Omental fat pad (tissue), 4 donors: Measurements from ENCODE around the gene SH3RF1. TPM values are rescaled to one million over a fixed set of nuclear protein-coding genes. Genes with fewer than 3 reads are reported as not detected.
"Not testable (repeated sequence)": the region's sequence is repeated elsewhere in the genome, so short reads cannot be mapped to it uniquely, and the experiment has no call there.

Experiments
- ATAC-seq: fragments of 150-250 bp; one replicate; pipeline ENCODE4 v1.9.1; 2016; ENCODE audit warnings: mild to moderate bottlenecking, moderate library complexity; ENCODE audit not compliant: low FRiP score
- DNase-seq: peaks from one replicate; pipeline ENCODE4 v3.0.0-alpha.2; 2019; ENCODE audit warnings: low spot score
- total RNA-seq, 4 donors: library from RNA; depleted of rRNA; stranded (reverse); fragments of >200 nt; gene quantifications; one replicate each; pipeline ENCODE4 v1.1.0, GENCODE V29; 2016
- TF ChIP-seq, protein P1 (sequence below), 3 donors: fragments of 450-650 bp; IDR thresholded peaks; one replicate each; pipeline ENCODE4 v1.5.1; 2016 to 2017; ENCODE audit warnings: antibody characterized with exemption in 3 of 3, mild to moderate bottlenecking in 3 of 3, moderate library complexity in 2 of 3

Gene SH3RF1
- total RNA-seq, 4 donors from 2014 or later: 15.9 to 28.5 (median 23.5) TPM

DNA sequence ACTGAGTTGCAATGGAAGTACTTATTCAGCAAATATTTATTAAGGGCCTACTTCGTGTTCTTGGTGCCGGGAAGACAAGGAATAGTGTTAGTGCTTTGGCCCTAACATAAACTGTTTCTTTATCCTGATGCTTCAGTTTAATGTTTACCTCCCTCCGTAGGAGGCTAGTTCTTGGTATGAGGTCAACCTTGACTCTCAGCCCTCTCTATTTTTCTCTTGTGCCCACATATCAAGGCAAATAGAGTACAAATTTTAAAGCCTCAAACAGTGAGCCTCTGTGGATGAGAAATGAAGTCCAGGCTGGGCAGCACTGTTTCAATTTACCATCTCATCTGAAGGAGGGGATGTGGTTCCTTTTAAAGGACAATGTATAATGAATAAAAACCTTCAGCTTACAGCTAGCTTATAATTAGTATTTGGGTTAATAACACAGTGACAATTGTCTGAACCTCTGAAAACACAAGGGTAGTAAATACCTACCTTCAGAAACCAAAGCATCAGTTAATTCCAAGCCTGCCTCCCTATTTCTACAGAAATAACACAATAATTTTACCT lies 68.5 kb downstream of the SH3RF1 start:
- TF ChIP-seq, protein P1, sequence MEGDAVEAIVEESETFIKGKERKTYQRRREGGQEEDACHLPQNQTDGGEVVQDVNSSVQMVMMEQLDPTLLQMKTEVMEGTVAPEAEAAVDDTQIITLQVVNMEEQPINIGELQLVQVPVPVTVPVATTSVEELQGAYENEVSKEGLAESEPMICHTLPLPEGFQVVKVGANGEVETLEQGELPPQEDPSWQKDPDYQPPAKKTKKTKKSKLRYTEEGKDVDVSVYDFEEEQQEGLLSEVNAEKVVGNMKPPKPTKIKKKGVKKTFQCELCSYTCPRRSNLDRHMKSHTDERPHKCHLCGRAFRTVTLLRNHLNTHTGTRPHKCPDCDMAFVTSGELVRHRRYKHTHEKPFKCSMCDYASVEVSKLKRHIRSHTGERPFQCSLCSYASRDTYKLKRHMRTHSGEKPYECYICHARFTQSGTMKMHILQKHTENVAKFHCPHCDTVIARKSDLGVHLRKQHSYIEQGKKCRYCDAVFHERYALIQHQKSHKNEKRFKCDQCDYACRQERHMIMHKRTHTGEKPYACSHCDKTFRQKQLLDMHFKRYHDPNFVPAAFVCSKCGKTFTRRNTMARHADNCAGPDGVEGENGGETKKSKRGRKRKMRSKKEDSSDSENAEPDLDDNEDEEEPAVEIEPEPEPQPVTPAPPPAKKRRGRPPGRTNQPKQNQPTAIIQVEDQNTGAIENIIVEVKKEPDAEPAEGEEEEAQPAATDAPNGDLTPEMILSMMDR (IDR thresholded peaks at IDR 0.05): no peak
- DNase-seq: no peak
- ATAC-seq: no peak

GRCh38 chr4:169201222-169202144 lies 69.3 kb downstream of the SH3RF1 start:
- TF ChIP-seq, protein P1 (IDR thresholded peaks at IDR 0.05): no peak
- ATAC-seq: no peak

GRCh38 chr4:169200361-169201030 lies 70.3 kb downstream of the SH3RF1 start:
- TF ChIP-seq, protein P1 (IDR thresholded peaks at IDR 0.05): no peak
- DNase-seq (no peak), ATAC-seq (no peak)

More at GRCh38 chr4:169201222-169202144, 69.3 kb downstream of the SH3RF1 start:
- no peak for DNase-seq

- DNase-seq (no peak), ATAC-seq (no peak)
- TF ChIP-seq, protein P1 (IDR thresholded peaks at IDR 0.05): no peak
These were observed 71.6 kb downstream of the SH3RF1 start for GRCh38 chr4:169199184-169199583.

GRCh38 chr4:169198167-169198566 lies 72.6 kb downstream of the SH3RF1 start:
- DNase-seq (no peak), ATAC-seq (no peak)
- TF ChIP-seq, protein P1 (IDR thresholded peaks at IDR 0.05): no peak

DNA sequence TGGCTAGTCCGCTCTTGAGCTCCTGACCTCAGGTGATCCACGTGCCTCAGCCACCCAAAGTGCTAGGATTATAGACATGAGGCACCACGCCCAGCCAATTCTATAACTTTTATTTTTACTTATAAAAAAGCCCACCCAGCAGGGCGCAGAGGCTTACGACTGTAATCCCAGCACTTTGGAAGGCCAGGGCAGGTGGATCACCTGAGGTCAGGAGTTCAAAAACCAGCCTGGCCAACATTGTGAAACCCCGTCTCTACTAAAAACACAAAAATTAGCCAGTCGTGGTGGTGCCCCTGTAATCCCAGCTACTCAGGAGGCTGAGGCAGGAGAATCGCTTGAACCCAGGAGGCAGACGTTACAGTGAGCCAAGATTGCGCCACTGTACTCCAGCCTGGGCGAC lies 73.5 kb downstream of the SH3RF1 start:
- DNase-seq, ATAC-seq: not testable (repeated sequence)

DNA sequence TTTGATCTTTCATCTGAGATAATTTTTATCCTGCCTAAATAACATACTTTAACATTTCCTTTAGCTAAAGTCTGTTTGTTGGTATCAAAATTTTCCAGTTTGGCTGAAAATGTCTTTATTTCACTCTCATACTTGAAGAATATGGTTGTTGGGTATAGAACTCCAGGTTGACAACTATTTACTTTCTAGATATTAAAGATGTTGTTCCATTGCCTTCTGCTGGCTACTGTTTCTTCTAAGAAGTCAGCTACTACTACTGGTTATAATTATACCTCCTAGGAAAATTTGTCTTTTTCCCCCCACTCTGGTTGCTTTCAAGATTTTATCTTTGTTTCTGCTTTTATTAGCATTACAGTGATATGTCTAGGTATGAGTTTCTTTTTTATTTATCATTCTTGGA lies 75.7 kb downstream of the SH3RF1 start:
- TF ChIP-seq, protein P1 (IDR thresholded peaks at IDR 0.05): no peak
- ATAC-seq (no peak), DNase-seq (no peak)

DNA sequence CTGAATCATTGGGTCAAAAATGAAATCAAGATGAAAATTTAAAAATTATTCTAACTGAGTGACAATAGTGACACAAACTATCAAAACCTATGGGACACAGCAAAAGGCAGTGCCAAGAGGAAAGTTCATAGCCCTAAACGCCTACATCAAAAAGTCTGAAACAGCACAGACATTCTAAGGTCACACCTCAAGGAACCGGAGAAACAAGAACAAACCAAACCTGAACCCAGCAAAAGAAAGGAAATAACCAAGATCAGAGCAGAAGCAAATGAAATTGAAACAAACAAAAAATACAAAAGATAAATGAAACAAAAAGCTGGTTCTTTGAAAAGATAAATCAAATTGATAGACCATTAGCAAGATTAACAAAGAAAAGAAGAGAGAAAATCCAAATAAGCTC lies 80.8 kb downstream of the SH3RF1 start:
- ATAC-seq, DNase-seq: not testable (repeated sequence)
